Measurements from ENCODE around the gene TOMM7. TPM values are rescaled to one million over a fixed set of nuclear protein-coding genes. Genes with fewer than 3 reads are reported as not detected.
A peak's percentile ranks its signal among the peaks of the same experiment; 100 is the strongest.

The TOMM7 gene
- total RNA-seq, 2 donors from 2014 or later = 95.0 to 123 TPM

DNA sequence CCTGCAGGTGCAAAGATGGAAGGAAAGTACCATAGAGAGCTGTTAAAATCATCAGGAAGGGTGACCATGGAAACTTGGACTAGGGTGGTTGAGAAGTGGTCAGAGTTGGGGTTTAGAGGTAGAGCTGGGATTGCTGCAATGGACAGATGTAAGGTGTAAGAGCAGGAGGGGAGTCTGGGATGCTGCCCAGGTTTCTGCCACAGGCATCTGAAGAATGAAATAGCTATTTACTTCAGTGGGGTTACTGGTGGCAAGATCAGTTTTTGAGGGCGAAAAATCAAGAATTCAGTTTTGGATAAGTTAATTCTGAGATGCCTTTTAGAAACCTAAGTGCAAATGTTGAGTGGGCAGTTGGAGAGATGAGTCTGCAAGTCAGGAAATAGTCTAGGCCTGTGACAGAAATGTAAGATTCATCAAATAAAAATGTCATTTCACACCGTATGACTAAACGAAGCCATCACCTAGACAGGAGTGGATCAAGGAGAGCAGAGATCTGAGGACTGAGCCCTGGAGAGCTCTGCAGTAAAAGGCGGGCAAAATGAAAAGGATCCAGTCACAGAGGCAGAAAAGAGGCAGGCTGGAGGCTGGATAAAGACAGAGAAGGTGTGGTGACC lies 22.7 kb upstream of the TOMM7 start:
- no peaks in the 10 kb centered on the region for H3K4me1 ChIP-seq (ENCODE audit: control insufficient read depth in 1 of 2, low read depth in 2 of 2)
- no peaks in the 10 kb centered on the region for H3K36me3 ChIP-seq
- no peaks in the 10 kb centered on the region for H3K9me3 ChIP-seq
- H3K4me3 ChIP-seq = no peak overlapping the region
- H3K27me3 ChIP-seq (replicated peaks; ENCODE audit: insufficient read depth) = no peaks in the 10 kb centered on the region
- H3K27ac ChIP-seq = no peak overlapping the region
- TF ChIP-seq, protein P1, sequence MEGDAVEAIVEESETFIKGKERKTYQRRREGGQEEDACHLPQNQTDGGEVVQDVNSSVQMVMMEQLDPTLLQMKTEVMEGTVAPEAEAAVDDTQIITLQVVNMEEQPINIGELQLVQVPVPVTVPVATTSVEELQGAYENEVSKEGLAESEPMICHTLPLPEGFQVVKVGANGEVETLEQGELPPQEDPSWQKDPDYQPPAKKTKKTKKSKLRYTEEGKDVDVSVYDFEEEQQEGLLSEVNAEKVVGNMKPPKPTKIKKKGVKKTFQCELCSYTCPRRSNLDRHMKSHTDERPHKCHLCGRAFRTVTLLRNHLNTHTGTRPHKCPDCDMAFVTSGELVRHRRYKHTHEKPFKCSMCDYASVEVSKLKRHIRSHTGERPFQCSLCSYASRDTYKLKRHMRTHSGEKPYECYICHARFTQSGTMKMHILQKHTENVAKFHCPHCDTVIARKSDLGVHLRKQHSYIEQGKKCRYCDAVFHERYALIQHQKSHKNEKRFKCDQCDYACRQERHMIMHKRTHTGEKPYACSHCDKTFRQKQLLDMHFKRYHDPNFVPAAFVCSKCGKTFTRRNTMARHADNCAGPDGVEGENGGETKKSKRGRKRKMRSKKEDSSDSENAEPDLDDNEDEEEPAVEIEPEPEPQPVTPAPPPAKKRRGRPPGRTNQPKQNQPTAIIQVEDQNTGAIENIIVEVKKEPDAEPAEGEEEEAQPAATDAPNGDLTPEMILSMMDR (IDR thresholded peaks at IDR 0.05) = no peak
- no peak for DNase-seq (ENCODE audit: low spot score)
- ATAC-seq (ENCODE audit: insufficient number of reproducible peaks, low FRiP score, low read depth) = no peak

DNA sequence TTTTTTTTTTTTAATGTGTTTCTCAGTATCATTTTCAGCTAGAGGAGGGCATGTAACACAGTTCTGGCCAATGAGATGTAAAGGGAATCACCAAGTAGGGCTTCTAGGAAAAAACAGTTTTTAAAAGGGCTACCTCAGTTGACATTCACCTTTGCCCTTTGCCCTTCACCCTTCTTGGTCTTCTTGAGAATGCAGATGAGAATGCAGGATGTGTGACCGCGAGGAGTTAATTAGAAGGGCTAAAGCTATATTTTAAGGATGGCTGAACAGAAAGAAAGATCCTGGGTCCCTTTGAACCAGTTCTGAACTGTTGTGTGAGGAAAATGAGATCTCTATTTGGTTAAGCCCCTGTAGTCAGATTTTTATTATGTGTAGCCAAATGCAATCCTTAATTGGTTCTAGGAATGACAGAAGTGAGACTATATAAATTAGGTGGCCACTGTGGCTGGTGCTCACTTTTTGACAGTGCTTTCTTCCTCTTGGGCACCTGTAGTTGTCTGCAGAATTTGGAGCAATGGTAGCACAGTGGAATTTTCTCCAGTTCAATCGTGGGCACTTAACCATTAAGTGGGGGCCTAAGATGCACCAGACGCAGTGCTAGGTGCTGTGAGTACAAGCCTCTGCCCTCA lies 21.1 kb upstream of the TOMM7 start:
- Histone ChIP-seq H3K9me3 (no peaks in the 10 kb centered on the region), H3K27me3 (replicated peaks; ENCODE audit: insufficient read depth) (no peaks in the 10 kb centered on the region), H3K4me1 (ENCODE audit: control insufficient read depth in 1 of 2, low read depth in 2 of 2) (no peaks in the 10 kb centered on the region), H3K4me3 (no peak overlapping the region), H3K36me3 (no peaks in the 10 kb centered on the region), H3K27ac (no peak overlapping the region)
- TF ChIP-seq, protein P1 (IDR thresholded peaks at IDR 0.05) = no peak
- DNase-seq (ENCODE audit: low spot score) (no peak), ATAC-seq (ENCODE audit: insufficient number of reproducible peaks, low FRiP score, low read depth) (no peak)

DNA sequence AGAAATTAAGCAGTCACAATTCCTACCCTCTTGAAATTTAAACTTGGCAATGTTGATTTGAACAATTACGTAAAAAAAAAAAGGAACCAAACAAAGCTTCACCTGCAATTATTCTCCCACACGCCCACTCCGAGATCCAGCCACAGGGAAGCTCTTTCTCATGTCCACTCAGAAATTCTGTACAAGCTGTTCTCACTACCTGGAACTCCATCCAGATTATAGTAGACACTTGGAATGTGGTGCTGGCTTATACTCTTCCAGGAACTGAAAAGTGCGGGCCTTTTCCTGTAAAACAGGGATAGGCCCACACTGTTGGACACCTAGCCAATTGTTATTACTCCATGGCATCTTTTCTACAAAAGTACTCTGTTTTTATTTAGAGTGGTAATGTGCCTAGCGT lies 20.3 kb upstream of the TOMM7 start:
- no peaks in the 10 kb centered on the region for H3K4me1 ChIP-seq (ENCODE audit: control insufficient read depth in 1 of 2, low read depth in 2 of 2)
- H3K27ac ChIP-seq = no peak overlapping the region
- H3K9me3 ChIP-seq = no peaks in the 10 kb centered on the region
- ATAC-seq (ENCODE audit: insufficient number of reproducible peaks, low FRiP score, low read depth) (no peak), DNase-seq (ENCODE audit: low spot score) (no peak)
- H3K27me3 ChIP-seq (replicated peaks; ENCODE audit: insufficient read depth) = no peaks in the 10 kb centered on the region
- TF ChIP-seq, protein P1 (IDR thresholded peaks at IDR 0.05) = no peak
- H3K36me3 ChIP-seq = no peaks in the 10 kb centered on the region
- H3K4me3 ChIP-seq = no peak overlapping the region

DNA sequence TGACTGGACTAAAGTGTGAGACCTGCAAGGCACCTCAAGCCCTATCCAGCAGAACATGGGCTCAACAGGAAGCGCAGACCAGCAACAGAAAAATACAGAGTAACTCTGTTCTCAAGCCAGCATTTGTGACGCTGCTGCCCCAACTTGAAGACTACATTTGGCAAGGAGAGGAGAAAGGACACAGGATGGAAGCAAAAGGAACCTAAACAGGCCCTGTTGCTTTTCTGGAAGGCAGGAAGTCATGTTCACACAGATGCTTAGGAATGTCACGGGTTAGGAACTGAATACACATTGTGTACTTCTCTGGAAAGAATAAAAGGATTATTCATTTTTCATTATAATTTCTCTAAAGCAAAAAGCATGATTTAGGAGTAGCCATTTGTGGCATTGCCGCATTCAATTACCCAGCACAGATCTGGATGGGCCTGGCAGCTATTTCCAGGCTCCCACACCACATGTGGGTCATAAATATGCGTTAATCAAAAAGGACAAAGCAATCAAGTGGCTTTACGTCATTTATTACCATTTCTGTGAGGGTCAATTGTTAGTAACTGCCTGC lies 19.8 kb upstream of the TOMM7 start:
- Histone ChIP-seq H3K27ac (peak overlapping the region in 1 of 2 donors; percentile 12), H3K4me3 (no peak overlapping the region)

DNA sequence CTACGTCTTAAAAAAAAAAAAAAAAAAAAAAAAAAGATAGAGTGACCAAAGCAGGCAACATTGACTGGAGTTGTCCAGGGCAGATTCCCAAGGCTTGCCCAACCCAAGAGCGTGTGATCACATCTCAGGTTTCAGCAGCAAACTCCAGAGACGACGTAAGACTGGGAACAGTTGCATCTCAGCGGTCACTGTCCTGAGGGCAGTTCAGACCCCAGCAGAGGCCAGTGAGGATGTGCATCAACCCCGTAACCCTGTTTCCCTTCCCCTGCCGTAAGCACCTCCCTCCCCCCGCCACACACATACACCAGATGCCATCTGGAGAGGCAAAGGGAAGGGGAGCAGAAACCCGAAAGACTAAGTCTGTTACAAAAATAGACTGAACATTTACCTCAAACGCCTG lies 19.3 kb upstream of the TOMM7 start:
- Histone ChIP-seq H3K9me3 (no peaks in the 10 kb centered on the region), H3K4me1 (ENCODE audit: control insufficient read depth in 1 of 2, low read depth in 2 of 2) (no peaks in the 10 kb centered on the region), H3K36me3 (no peaks in the 10 kb centered on the region), H3K27ac (peak overlapping the region in 1 of 2 donors; percentile 12), H3K27me3 (replicated peaks; ENCODE audit: insufficient read depth) (no peaks in the 10 kb centered on the region), H3K4me3 (no peak overlapping the region)
- DNase-seq (ENCODE audit: low spot score) = no peak
- TF ChIP-seq, protein P1 (IDR thresholded peaks at IDR 0.05) = no peak
- no peak for ATAC-seq (ENCODE audit: insufficient number of reproducible peaks, low FRiP score, low read depth)

More for the DNA sequence above, 19.8 kb upstream of the TOMM7 start:
- H3K36me3 ChIP-seq = no peaks in the 10 kb centered on the region
- no peaks in the 10 kb centered on the region for H3K9me3 ChIP-seq
- no peaks in the 10 kb centered on the region for H3K27me3 ChIP-seq (replicated peaks; ENCODE audit: insufficient read depth)
- TF ChIP-seq, protein P1 (IDR thresholded peaks at IDR 0.05) = no peak
- no peak for DNase-seq (ENCODE audit: low spot score)
- H3K4me1 ChIP-seq (ENCODE audit: control insufficient read depth in 1 of 2, low read depth in 2 of 2) = no peaks in the 10 kb centered on the region
- no peak for ATAC-seq (ENCODE audit: insufficient number of reproducible peaks, low FRiP score, low read depth)
